DND-41 (cell line): ENCODE data around the gene RASD2.

Experiments
- ATAC-seq: fragments of 200-7000 bp; cut with Tn5 transposase; 3 replicates; pipeline ENCODE4 v1.9.1; 2021; ENCODE audit warnings: low read depth; ENCODE audit not compliant: insufficient read depth
- DNase-seq: peaks from one replicate; pipeline ENCODE4 v3.0.0-alpha.2; 2020
- H2AFZ ChIP-seq: 2 replicates; pipeline ENCODE4 v1.6.0; 2012; ENCODE audit warnings: low read depth, low read length
- H3K27ac ChIP-seq: 2 replicates; pipeline ENCODE4 v1.5.1; 2012; ENCODE audit warnings: low read length, inconsistent platforms
- H3K27me3 ChIP-seq: fragments of 200-600 bp; sonication (generic); 2 replicates; pipeline ENCODE4 v1.6.0; 2012; ENCODE audit warnings: low read length, mild to moderate bottlenecking, inconsistent platforms; ENCODE audit not compliant: insufficient read depth, poor library complexity
- H3K36me3 ChIP-seq: 2 replicates; pipeline ENCODE4 v1.5.1; 2012; ENCODE audit warnings: low read length, inconsistent platforms; ENCODE audit not compliant: insufficient read depth
- H3K4me1 ChIP-seq: 2 replicates; pipeline ENCODE4 v1.5.1; 2012; ENCODE audit warnings: mild to moderate bottlenecking, low read length; ENCODE audit not compliant: insufficient read depth
- H3K4me2 ChIP-seq: 2 replicates; pipeline ENCODE4 v1.6.0; 2012; ENCODE audit warnings: mild to moderate bottlenecking, moderate library complexity, low read length, inconsistent platforms; ENCODE audit not compliant: insufficient read depth
- H3K4me3 ChIP-seq, 2 experiments: fragments of 200-600 bp in 1 of 2; shearing (Covaris generic) in 1 of 2; 2 replicates each; pipeline ENCODE4 v1.5.1; 2012 to 2016; ENCODE audit warnings: inconsistent platforms in 2 of 2, low read length in 2 of 2, mild to moderate bottlenecking in 2 of 2, low read depth in 1 of 2, moderate library complexity in 1 of 2
- H3K79me2 ChIP-seq: 2 replicates; pipeline ENCODE4 v1.6.0; 2012; ENCODE audit warnings: low read length, inconsistent platforms; ENCODE audit not compliant: insufficient read depth
- H3K9ac ChIP-seq: 2 replicates; pipeline ENCODE4 v1.6.0; 2012; ENCODE audit warnings: low read depth, mild to moderate bottlenecking, inconsistent platforms, low read length, moderate library complexity
- H3K9me3 ChIP-seq: 2 replicates; pipeline ENCODE4 v1.5.1; 2012; ENCODE audit warnings: low read length, moderate library complexity, mild to moderate bottlenecking, inconsistent platforms; ENCODE audit not compliant: insufficient read depth, severe bottlenecking
- H4K20me1 ChIP-seq: 2 replicates; pipeline ENCODE4 v1.6.0; 2012; ENCODE audit warnings: low read length; ENCODE audit not compliant: insufficient read depth
- CTCF ChIP-seq: IDR thresholded peaks from 2 replicates; pipeline ENCODE4 v1.5.1; 2012; ENCODE audit warnings: borderline replicate concordance, low read length, moderate library complexity, mild to moderate bottlenecking; ENCODE audit not compliant: poor library complexity, severe bottlenecking; ENCODE audit errors: extremely low read depth
- EZH2 ChIP-seq: IDR thresholded peaks from 3 replicates; pipeline ENCODE4 v1.6.1; 2012; ENCODE audit warnings: borderline replicate concordance, low read depth, mild to moderate bottlenecking, moderate library complexity, low read length, inconsistent platforms; ENCODE audit not compliant: severe bottlenecking

Gene RASD2

DNA sequence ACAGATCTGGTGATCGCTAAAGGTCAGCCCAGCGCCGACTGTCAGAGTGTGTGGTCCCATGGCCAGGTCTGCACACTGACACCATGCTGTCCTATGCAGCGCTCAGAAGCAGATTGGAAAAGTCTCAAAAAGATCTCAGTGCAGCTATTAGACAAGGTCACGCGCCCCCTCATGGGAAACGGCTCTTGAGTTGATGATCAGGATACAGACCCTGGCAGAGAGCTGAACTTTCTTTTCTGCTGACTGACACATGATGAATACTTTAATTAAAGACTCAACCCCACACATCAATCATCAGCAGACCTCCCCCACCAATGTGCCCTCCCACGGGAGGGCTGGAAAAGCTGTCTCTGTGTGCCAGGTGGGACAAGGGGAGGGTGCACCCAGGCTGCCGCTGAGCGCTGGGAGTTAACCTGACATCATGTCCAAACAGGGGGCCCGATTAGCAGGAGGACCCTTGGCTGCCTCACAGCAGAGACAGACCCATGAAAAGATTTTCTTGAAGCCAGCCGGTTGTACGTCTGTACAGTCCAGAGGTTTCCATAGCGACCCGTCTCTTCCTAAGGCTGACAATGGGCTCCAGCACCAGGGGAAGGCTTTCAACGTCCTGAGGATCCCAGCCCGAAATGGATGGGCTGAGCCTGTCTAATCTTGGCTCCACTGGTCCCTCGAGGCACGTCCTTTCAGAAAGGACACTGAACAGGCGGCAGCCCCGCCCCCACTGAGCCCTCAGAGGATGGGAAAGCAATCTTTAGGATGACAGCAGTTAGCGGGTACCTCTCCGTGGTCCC lies 26.9 kb downstream of the RASD2 start:
- Histone ChIP-seq H3K27me3 (no peaks in the 10 kb centered on the region), H3K36me3 (no peaks in the 10 kb centered on the region), H4K20me1 (peaks cover 7% of the 10 kb centered on the region; the same call in 1 of the 2 replicates), H3K4me3 (no peak overlapping the region), H3K27ac (no peak overlapping the region), H3K9me3 (no peaks in the 10 kb centered on the region), H3K9ac (no peak overlapping the region), H3K4me1 (no peaks in the 10 kb centered on the region), H3K4me2 (no peak overlapping the region), H3K79me2 (no peaks in the 10 kb centered on the region), H2AFZ (no peak overlapping the region)
- DNase-seq = no peak
- TF ChIP-seq CTCF = no peak
- no peak for TF ChIP-seq EZH2
- ATAC-seq = no peak

DNA sequence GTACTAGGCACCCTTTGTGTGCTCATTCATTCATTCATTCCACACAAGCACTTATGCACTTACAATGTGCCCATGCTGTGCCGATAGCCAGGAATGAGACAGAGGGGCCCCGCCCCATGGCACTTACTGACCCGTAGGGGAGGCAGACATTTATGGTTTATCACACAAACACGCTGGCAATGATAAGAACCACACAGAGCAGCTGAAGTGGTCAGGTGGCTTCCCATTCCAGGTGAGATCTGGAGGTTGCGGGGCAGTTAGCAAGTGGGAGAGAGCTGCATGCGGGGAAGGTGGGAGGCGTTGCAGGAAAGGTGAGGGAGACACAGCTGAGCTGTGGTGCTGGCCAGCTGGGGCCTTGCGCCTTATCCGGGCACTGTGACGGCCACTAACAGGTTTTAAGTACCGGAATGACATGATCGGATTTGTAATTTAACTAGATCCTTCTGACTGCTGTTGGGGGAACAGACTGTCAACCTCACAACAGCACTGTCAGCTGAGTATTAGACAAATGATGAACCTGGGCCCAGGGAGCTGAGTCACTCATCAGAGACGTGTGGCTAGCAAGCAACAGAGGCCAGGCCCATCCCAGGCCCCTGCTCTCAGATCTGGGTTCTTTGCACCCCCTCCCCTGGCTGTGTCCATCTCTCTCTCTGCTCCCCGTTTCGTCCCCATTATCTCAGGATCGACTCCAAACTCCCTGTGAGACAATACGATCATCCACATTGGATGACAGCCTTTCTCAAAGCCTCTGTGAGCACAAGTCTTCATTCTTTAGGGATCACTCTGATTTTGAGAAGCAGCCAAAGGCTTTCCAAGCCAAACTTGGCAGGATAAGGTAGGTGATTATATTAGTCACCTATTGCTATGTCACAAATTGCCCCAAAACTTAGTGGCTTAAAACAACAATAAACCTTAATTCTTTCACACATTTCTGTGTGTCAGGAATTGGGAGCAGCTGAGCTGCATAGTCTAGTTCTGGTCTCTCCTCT lies 28.4 kb downstream of the RASD2 start:
- H3K4me2 ChIP-seq = no peak overlapping the region
- no peak for ATAC-seq
- no peaks in the 10 kb centered on the region for H3K27me3 ChIP-seq
- no peak for DNase-seq
- no peak overlapping the region for H2AFZ ChIP-seq
- H3K27ac ChIP-seq = no peak overlapping the region
- H3K79me2 ChIP-seq = no peaks in the 10 kb centered on the region
- peaks cover 7% of the 10 kb centered on the region; the same call in 1 of the 2 replicates for H4K20me1 ChIP-seq
- H3K4me3 ChIP-seq = no peak overlapping the region
- H3K4me1 ChIP-seq = no peaks in the 10 kb centered on the region
- H3K9ac ChIP-seq = no peak overlapping the region
- TF ChIP-seq EZH2 (no peak), CTCF (no peak)
- no peaks in the 10 kb centered on the region for H3K9me3 ChIP-seq
- no peaks in the 10 kb centered on the region for H3K36me3 ChIP-seq

- H3K36me3 ChIP-seq = no peaks in the 10 kb centered on the region
- no peak overlapping the region for H2AFZ ChIP-seq
- H3K9ac ChIP-seq = no peak overlapping the region
- peaks cover 7% of the 10 kb centered on the region; the same call in 1 of the 2 replicates for H4K20me1 ChIP-seq
- no peak for ATAC-seq
- H3K27me3 ChIP-seq = no peaks in the 10 kb centered on the region
- H3K4me2 ChIP-seq = no peak overlapping the region
- no peak overlapping the region for H3K27ac ChIP-seq
- H3K9me3 ChIP-seq = no peaks in the 10 kb centered on the region
- H3K79me2 ChIP-seq = no peaks in the 10 kb centered on the region
- peaks cover 4% of the 10 kb centered on the region for H3K4me1 ChIP-seq
- no peak overlapping the region for H3K4me3 ChIP-seq
- no peak for DNase-seq
- no peak for TF ChIP-seq CTCF
- TF ChIP-seq EZH2 = no peak
These were observed 29.3 kb downstream of the RASD2 start for GRCh38 chr22:35569916-35570315.
